Left lung (tissue), 14 donors: ENCODE data around the gene XAF1. TPM values are rescaled to one million over a fixed set of nuclear protein-coding genes. Genes with fewer than 3 reads are reported as not detected.

Source experiments
- ATAC-seq: fragments of 200-7000 bp; cut with Tn5 transposase; one replicate; pipeline ENCODE4 v1.9.1; 2020; ENCODE audit warnings: moderate library complexity
- DNase-seq, 4 donors: peaks; one replicate each; pipeline ENCODE4 v3.0.0-alpha.2; 2013 to 2020
- H3K27ac ChIP-seq, 2 donors: fragments of 200-600 bp; sonication (generic) in 1 of 2; one replicate each; pipeline versions ENCODE4 v1.5.0 to v1.8.0; 2020 to 2021
- H3K27me3 ChIP-seq, 2 donors: fragments of 200-600 bp; sonication (generic) in 1 of 2; one replicate each; pipeline versions ENCODE4 v1.5.0 to v1.8.0; 2020 to 2021
- H3K36me3 ChIP-seq, 2 donors: fragments of 200-600 bp; sonication (generic) in 1 of 2; one replicate each; pipeline versions ENCODE4 v1.5.0 to v1.8.0; 2020 to 2021
- H3K4me1 ChIP-seq, 2 donors: fragments of 200-600 bp; one replicate each; pipeline ENCODE4 v1.8.0; 2021
- H3K4me3 ChIP-seq, 2 donors: fragments of 200-600 bp; sonication (generic) in 1 of 2; one replicate each; pipeline versions ENCODE4 v1.5.0 to v1.8.0; 2020 to 2021; ENCODE audit warnings: mild to moderate bottlenecking in 1 of 2
- H3K9me3 ChIP-seq, 2 donors: fragments of 200-600 bp; sonication (generic) in 1 of 2; one replicate each; pipeline versions ENCODE4 v1.5.0 to v1.8.0; 2020 to 2021
- CTCF ChIP-seq, 2 donors: fragments of 200-600 bp; sonication (generic) in 1 of 2; IDR thresholded peaks; one replicate each; pipeline versions ENCODE4 v1.5.0 to v1.8.0; 2021; ENCODE audit warnings: antibody characterized with exemption in 2 of 2
- intact Hi-C, 2 donors: fragments of 100-400 bp; cut with DNase I; formaldehyde crosslinking; loops; one replicate each; pipeline versions ENCODE4 v1.11.2 to v1.14.2; 2022
- long read RNA-seq, 12 donors: library from polyadenylated mRNA in 2 of 12; unstranded in 2 of 12; transcript quantifications; one replicate each; pipeline ENCODE4 v2.0.0 and lab custom pipeline, GENCODE V29; 2019 to 2026
- polyA plus RNA-seq, 6 donors: library from polyadenylated mRNA; unstranded; fragments of 120-200 nt; gene quantifications; one replicate each; pipeline ENCODE4 v1.2.1, GENCODE V29; 2013; ENCODE audit not compliant: insufficient read length in 6 of 6
- total RNA-seq, 2 donors: library from RNA; stranded (reverse); fragmentation: NEBNext Ultra II Directional; extraction: Animal tissue kit (Norgen Biotek cat#: 25700); gene quantifications; one replicate each; pipeline ENCODE4 v1.2.1, GENCODE V29; 2021
- donor health status: DM: no; HTN: yes; CAD: no.
- donor health status: DM: no; HTN: no; CAD: no.

The XAF1 gene
- total RNA-seq = 10 to 100 TPM; 62.9 to 63.0 TPM
- polyA plus RNA-seq = 10 to 100 TPM; 19.8 to 41.3 (median 25.0) TPM
- long read RNA-seq, donor 1, partial matches to known transcripts = 0 of 1 reads
- long read RNA-seq, donor 1, other reads (novel, unspliced or antisense) = 0 of 1 reads
- long read RNA-seq, donor 2, partial matches to known transcripts = 0 of 2 reads
- long read RNA-seq, donor 2, other reads (novel, unspliced or antisense) = 0 of 2 reads
- long read RNA-seq, donor 3 = 0 reads
- long read RNA-seq, donor 4, transcript XAF1-202 (7 exons, 3,623 nt) = major isoform, 7 of 21 reads
- long read RNA-seq, donor 4, partial matches to known transcripts = 2 of 21 reads
- long read RNA-seq, donor 4, other reads (novel, unspliced or antisense) = 12 of 21 reads
- long read RNA-seq, donor 5, partial matches to known transcripts = 0 of 1 reads
- long read RNA-seq, donor 5, other reads (novel, unspliced or antisense) = 0 of 1 reads
- long read RNA-seq, donor 6 = 0 reads
- long read RNA-seq, donor 7 = 0 reads
- long read RNA-seq, donor 8, partial matches to known transcripts = 0 of 1 reads
- long read RNA-seq, donor 8, other reads (novel, unspliced or antisense) = 0 of 1 reads
- long read RNA-seq, donor 9 = 0 reads
- long read RNA-seq, donor 10, transcript XAF1-202 (7 exons, 3,623 nt) = major isoform, 10 of 18 reads
- long read RNA-seq, donor 10, partial matches to known transcripts = 4 of 18 reads
- long read RNA-seq, donor 10, other reads (novel, unspliced or antisense) = 4 of 18 reads
- long read RNA-seq, donor 11 = 0 reads
- long read RNA-seq, donor 12, partial matches to known transcripts = 0 of 2 reads
- long read RNA-seq, donor 12, other reads (novel, unspliced or antisense) = 0 of 2 reads

DNA sequence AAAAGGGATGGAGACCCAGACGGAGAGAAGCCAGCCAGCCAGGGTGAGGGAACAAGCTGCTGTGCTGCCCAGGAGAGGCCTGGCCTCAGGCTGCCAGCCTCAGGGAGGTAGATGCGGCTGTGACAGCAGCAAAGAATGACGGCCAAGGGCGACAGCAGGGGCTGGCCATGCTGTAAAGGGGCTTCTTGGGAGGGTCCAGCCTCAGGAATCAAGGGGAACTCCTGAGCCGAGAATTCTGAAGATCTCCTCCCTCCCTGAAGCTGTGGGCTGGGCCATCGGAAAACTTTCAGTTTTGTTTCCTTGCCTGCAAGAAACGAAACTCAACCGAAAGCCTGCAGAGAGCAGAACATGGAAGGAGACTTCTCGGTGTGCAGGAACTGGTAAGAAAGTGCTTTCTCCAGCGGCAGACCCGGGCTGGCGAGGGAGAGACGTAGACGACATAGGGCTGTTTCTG lies at the start of gene XAF1:
TSS of gene XAF1 (plus strand) at position 316 of the 454 bp plus-strand sequence. CDS start at position 349, 33 bp downstream.
- peak; percentile 25 to 76 (median 46) for DNase-seq

GRCh38 chr17:6706499-6706898 lies 49.3 kb upstream of the XAF1 start:
- Histone ChIP-seq H3K9me3 (no peaks in the 10 kb centered on the region), H3K27me3 (peaks cover 0 to 61% of the 10 kb centered on the region in 2 donors), H3K4me3 (no peak overlapping the region), H3K27ac (no peak overlapping the region), H3K36me3 (no peaks in the 10 kb centered on the region), H3K4me1 (no peaks in the 10 kb centered on the region)
- ATAC-seq (no peak), DNase-seq (no peak)
- intact Hi-C loops = no loop called here
- TF ChIP-seq CTCF (IDR thresholded peaks at IDR 0.05) = no peak

More for the DNA sequence above, at the start of gene XAF1:
- no peaks in the 10 kb centered on the region for H3K27me3 ChIP-seq
- peak within 1 kb of the TSS; percentile 85 to 91 for H3K27ac ChIP-seq
- no peak for TF ChIP-seq CTCF (IDR thresholded peaks at IDR 0.05)
- H3K4me1 ChIP-seq = peaks cover 12 to 68% of the 10 kb centered on the region in 2 donors
- no peaks in the 10 kb centered on the region for H3K9me3 ChIP-seq
- ATAC-seq = peak; percentile 72
- H3K36me3 ChIP-seq = peaks cover 0 to 23% of the 10 kb centered on the region in 2 donors
- intact Hi-C loops = no loop called here
- peak within 1 kb of the TSS; percentile 39 to 68 for H3K4me3 ChIP-seq

DNA sequence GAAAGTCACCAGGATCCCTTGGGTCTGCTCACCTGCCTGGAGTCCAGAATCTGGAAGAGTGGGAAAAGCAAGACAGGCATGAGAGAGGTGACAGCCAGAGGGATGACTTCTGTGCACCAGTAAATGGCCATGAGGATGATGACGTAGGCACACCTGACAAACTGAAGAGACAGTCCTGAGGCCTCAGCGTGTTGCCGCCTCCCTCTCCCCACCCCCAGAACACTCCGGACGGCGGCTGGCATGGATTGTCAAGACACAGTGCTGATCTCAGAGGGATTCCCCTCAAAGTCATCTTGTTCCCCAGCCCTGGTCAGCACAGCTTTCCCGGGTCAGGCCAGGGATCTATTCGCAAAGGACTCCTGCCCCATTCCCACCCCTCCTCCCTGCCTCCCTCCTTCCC lies 48.9 kb upstream of the XAF1 start:
- Histone ChIP-seq H3K4me1 (peaks cover 3 to 4% of the 10 kb centered on the region in 2 donors), H3K4me3 (no peak overlapping the region), H3K27me3 (peaks cover 0 to 66% of the 10 kb centered on the region in 2 donors), H3K9me3 (no peaks in the 10 kb centered on the region), H3K27ac (no peak overlapping the region), H3K36me3 (no peaks in the 10 kb centered on the region)
- DNase-seq (no peak), ATAC-seq (no peak)
- intact Hi-C loops = no loop called here
- no peak for TF ChIP-seq CTCF (IDR thresholded peaks at IDR 0.05)

GRCh38 chr17:6708357-6708961 lies 47.4 kb upstream of the XAF1 start:
- Histone ChIP-seq H3K4me3 (no peak overlapping the region), H3K27me3 (peaks cover 14 to 81% of the 10 kb centered on the region in 2 donors), H3K4me1 (peaks cover 12 to 13% of the 10 kb centered on the region in 2 donors), H3K36me3 (no peaks in the 10 kb centered on the region), H3K27ac (no peak overlapping the region), H3K9me3 (no peaks in the 10 kb centered on the region)
- no peak for ATAC-seq
- no peak for TF ChIP-seq CTCF (IDR thresholded peaks at IDR 0.05)
- intact Hi-C loops = no loop called here
- DNase-seq = no peak
